ENCODE data around the gene RARB.

DNA sequence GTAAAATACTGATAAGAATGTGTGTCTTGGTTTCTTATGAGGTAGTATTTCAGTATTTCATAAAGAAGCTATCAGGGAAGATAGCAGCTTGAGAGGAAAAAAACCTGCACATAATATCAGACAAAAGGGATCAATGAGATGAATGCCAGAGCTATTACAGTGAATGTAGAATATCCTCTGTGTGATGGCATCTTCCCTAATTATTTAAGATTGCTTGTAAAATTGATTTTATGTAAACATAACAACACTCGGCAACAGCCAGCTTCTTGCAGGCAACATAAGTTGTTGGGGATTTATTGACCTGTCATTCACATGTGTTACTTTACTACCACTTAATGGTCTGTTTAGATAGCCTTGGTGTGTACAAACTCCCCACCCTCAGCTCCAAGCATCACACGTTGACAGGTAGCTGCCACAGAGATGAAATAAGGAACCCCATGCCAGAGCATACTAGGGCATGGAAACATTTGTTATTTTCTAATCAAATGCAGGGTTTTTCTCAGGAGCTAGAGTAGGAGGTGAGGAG is 49.2 kb upstream of the RARB start:
- TF ChIP-seq EZH2 (IDR thresholded peaks at IDR 0.05), result no peak
- TF ChIP-seq POLR2AphosphoS5 (IDR thresholded peaks at IDR 0.05; ENCODE audit: borderline replicate concordance, low read depth, low read length), result no peak
- no peak for TF ChIP-seq FOXP2 (optimal IDR thresholded peaks at IDR 0.05; ENCODE audit: control extremely low read depth, extremely low read length, insufficient read depth)
